ENCODE results near the gene ZNF555. TPM values are rescaled to one million over a fixed set of nuclear protein-coding genes. Genes with fewer than 3 reads are reported as not detected.

The ZNF555 gene
- total and polyA plus RNA-seq, 9 of the 15 experiments (the other 6 are each of a cell fraction or from before 2014, with no cell fraction given): 2.0 to 6.7 (median 5.4) TPM

GRCh38 chr19:2819540-2820111 is 21.6 kb upstream of the ZNF555 start, which contains the start of gene ZNF554:
ZNF554 (plus strand) TSS chr19:2819868; CDS start chr19:2820072, 204 bp downstream.
- Histone ChIP-seq H2AFZ (ENCODE audit: low read depth, low read length) (peak within 1 kb of the TSS; percentile 87), H3K9ac (ENCODE audit: insufficient read depth in 1 of 2, low read depth in 2 of 2, low read length in 2 of 2) (peak within 1 kb of the TSS; percentile 79 to 95), H3K4me3 (peak within 1 kb of the TSS; percentile 93), H3K79me2 (ENCODE audit: control insufficient read depth, insufficient read depth, low read length) (peaks cover 7% of the 10 kb centered on the region), H3K4me2 (ENCODE audit: insufficient read depth, low read length) (peak within 1 kb of the TSS; percentile 91), H3K4me1 (replicated peaks in 1 of 2; ENCODE audit: control insufficient read depth in 2 of 2, insufficient read depth in 2 of 2, low read length in 2 of 2) (peaks cover 0 to 21% of the 10 kb centered on the region in 2 experiments; a peak in 3 of 5 replicates), H3K36me3 (ENCODE audit: control insufficient read depth, insufficient read depth, low read length) (peaks cover 2% of the 10 kb centered on the region; the same call in 1 of the 3 replicates), H3K9me3 (replicated peaks; ENCODE audit: control insufficient read depth, insufficient read depth, low read depth, low read length) (0 out of 2 replicates have a peak, but pooled peaks cover 1% of the 10 kb centered on the region), H3K27ac (ENCODE audit: extremely low read depth, low read depth, low read length) (peak within 1 kb of the TSS; percentile 68; the same call in 2 of the 3 replicates), H3K9me1 (ENCODE audit: control insufficient read depth, insufficient read depth, low read length) (no peaks in the 10 kb centered on the region), H3K27me3 (ENCODE audit: control insufficient read depth in 2 of 2, insufficient read depth in 2 of 2, low read length in 2 of 2) (no peaks in the 10 kb centered on the region), H4K20me1 (replicated peaks; ENCODE audit: control insufficient read depth, insufficient read depth, low read length) (no peaks in the 10 kb centered on the region)
- DNase-seq (ENCODE audit: extremely low read depth in 1 of 4, low spot score in 3 of 4): peak; percentile 92 to 99 (median 94)
- under 1% methylated on average over 43 of the region's 64 CpGs for WGBS (ENCODE audit: insufficient coverage, low coverage, missing lambda C conversion rate)
- CTCF ChIA-PET (ENCODE audit: low intra/inter-chr PET ratio): no interaction called here
- in situ Hi-C loops (cut with MboI): no loop called here
- FAIRE-seq: peak; percentile 83
- intact Hi-C loops (cut with micrococcal nuclease): no loop called here
- peak; percentile 98 for ATAC-seq
- BruUV-seq (replicated peaks): no TSS peak
- POLR2A ChIA-PET: interaction anchor here (0.5 to 1.6 kb wide), 5 partner anchors 16 to 261 kb away, joined by 3 to 4 read pairs (median 3); no protein-coding TSS in a partner anchor
- TF ChIP-seq NONO (IDR thresholded peaks at IDR 0.05; ENCODE audit: low read depth in 2 of 2, low read length in 1 of 2) (peak; percentile 52 to 85; a peak in 3 of 4 replicates), ZBTB49 (CRISPR knock-in tag; IDR thresholded peaks at IDR 0.05; ENCODE audit: borderline replicate concordance) (no peak), POLR2A (conservative IDR thresholded peaks at IDR 0.05) (peak; percentile 50; the same call in 1 of the 2 replicates), TGIF2 (CRISPR knock-in tag; IDR thresholded peaks at IDR 0.05) (no peak), ZNF239 (CRISPR knock-in tag; IDR thresholded peaks at IDR 0.05) (peak; percentile 57), ARID4B (CRISPR knock-in tag; IDR thresholded peaks at IDR 0.05) (no peak), E2F6 (IDR thresholded peaks at IDR 0.05; ENCODE audit: borderline replicate concordance in 1 of 2, extremely low read depth in 1 of 2, insufficient read depth in 1 of 2, insufficient read length in 1 of 2, low read depth in 1 of 2, low read length in 1 of 2, poor library complexity in 1 of 2, severe bottlenecking in 1 of 2) (peak in 1 of 2 experiments; percentile 39), RFX7 (CRISPR knock-in tag; IDR thresholded peaks at IDR 0.05) (no peak), YBX1 (IDR thresholded peaks at IDR 0.05) (no peak), JUN (IDR thresholded peaks at IDR 0.05; ENCODE audit: borderline replicate concordance, low read depth, low read length) (0 out of 2 replicates have a peak, but pooled peaks have one; percentile 63), JUN (CRISPR knock-in tag; IDR thresholded peaks at IDR 0.05; ENCODE audit: borderline replicate concordance) (no peak), TRIM24 (IDR thresholded peaks at IDR 0.05) (peak in 1 of 2 experiments; percentile 36; a peak in 1 of 4 replicates), TAL1 (IDR thresholded peaks at IDR 0.05) (no peak), SIRT6 (IDR thresholded peaks at IDR 0.05; ENCODE audit: low read depth, low read length) (no peak), ZNF707 (CRISPR knock-in tag; conservative IDR thresholded peaks at IDR 0.05) (no peak)

All from K562 (cell line).